SK-N-SH treated with all-trans-retinoic acid at 6 μM for 48 hours (cell line): ENCODE measurements around the gene HNRNPH2.
A peak's percentile ranks its signal among the peaks of the same experiment; 100 is the strongest.

ENCODE experiments used
- ATAC-seq: fragments of 200-7000 bp; cut with Tn5 transposase; 3 replicates; pipeline ENCODE4 v1.9.1; 2020; ENCODE audit warnings: mild to moderate bottlenecking, moderate library complexity
- ARNTL ChIP-seq: fragments of 450-650 bp; formaldehyde crosslinking; IDR thresholded peaks from 2 replicates; pipeline ENCODE4 v1.5.0; 2020; ENCODE audit warnings: low read depth, mild to moderate bottlenecking, moderate library complexity, borderline replicate concordance
- BACH2 ChIP-seq: fragments of 250-450 bp; sonication (Bioruptor Pico); IDR thresholded peaks from 2 replicates; pipeline ENCODE4 v1.9.0; 2021; ENCODE audit warnings: mild to moderate bottlenecking, borderline replicate concordance
- ESRRG ChIP-seq: fragments of 250-450 bp; sonication (Bioruptor Pico); IDR thresholded peaks from 2 replicates; pipeline ENCODE4 v1.6.1; 2021; ENCODE audit warnings: mild to moderate bottlenecking
- ISL1 ChIP-seq: fragments of 250-450 bp; sonication (Bioruptor Pico); IDR thresholded peaks from 2 replicates; pipeline ENCODE4 v2.1.2; 2022; ENCODE audit warnings: mild to moderate bottlenecking, moderate library complexity
- OSR1 ChIP-seq: fragments of 250-450 bp; sonication (Bioruptor Pico); IDR thresholded peaks from 2 replicates; pipeline ENCODE4 v1.8.0; 2022; ENCODE audit warnings: moderate library complexity, mild to moderate bottlenecking, inconsistent platforms
- PATZ1 ChIP-seq: fragments of 250-450 bp; sonication (Bioruptor Pico); IDR thresholded peaks from 2 replicates; pipeline ENCODE4 v1.8.0; 2020; ENCODE audit warnings: mild to moderate bottlenecking, moderate library complexity, borderline replicate concordance
- POU6F1 ChIP-seq: fragments of 250-450 bp; sonication (Bioruptor Pico); IDR thresholded peaks from 2 replicates; pipeline ENCODE4 v1.8.0; 2021; ENCODE audit warnings: low read depth, mild to moderate bottlenecking, moderate library complexity, borderline replicate concordance
- RARB ChIP-seq: fragments of 250-450 bp; sonication (Bioruptor Pico); IDR thresholded peaks from 2 replicates; pipeline ENCODE4 v1.8.0; 2021; ENCODE audit warnings: mild to moderate bottlenecking, moderate library complexity
- SNAI2 ChIP-seq: fragments of 250-450 bp; sonication (Bioruptor Pico); IDR thresholded peaks from 2 replicates; pipeline ENCODE4 v1.5.0; 2020; ENCODE audit warnings: mild to moderate bottlenecking, moderate library complexity
- TCF4 ChIP-seq: fragments of 250-450 bp; sonication (Bioruptor Pico); IDR thresholded peaks from 2 replicates; pipeline ENCODE4 v1.8.0; 2021; ENCODE audit warnings: mild to moderate bottlenecking, moderate library complexity, borderline replicate concordance
- TOX ChIP-seq: fragments of 250-450 bp; sonication (Bioruptor Pico); IDR thresholded peaks from 2 replicates; pipeline ENCODE4 v1.8.0; 2021; ENCODE audit warnings: mild to moderate bottlenecking, moderate library complexity, borderline replicate concordance
- TSHZ2 ChIP-seq: fragments of 250-450 bp; sonication (Bioruptor Pico); IDR thresholded peaks from 2 replicates; pipeline ENCODE4 v1.5.0; 2020; ENCODE audit warnings: mild to moderate bottlenecking, moderate library complexity
- ZFP30 ChIP-seq: fragments of 450-650 bp; formaldehyde crosslinking; IDR thresholded peaks from 2 replicates; pipeline ENCODE4 v1.5.0; 2022; ENCODE audit warnings: mild to moderate bottlenecking, moderate library complexity
- ZNF565 ChIP-seq: fragments of 450-650 bp; formaldehyde crosslinking; conservative IDR thresholded peaks from 2 replicates; pipeline ENCODE4 v1.5.0; 2020; ENCODE audit warnings: low read depth, mild to moderate bottlenecking, moderate library complexity
- ZNF70 ChIP-seq: fragments of 450-650 bp; formaldehyde crosslinking; IDR thresholded peaks from 2 replicates; pipeline ENCODE4 v1.5.0; 2020; ENCODE audit warnings: mild to moderate bottlenecking, moderate library complexity
- ZNF8 ChIP-seq: fragments of 450-650 bp; formaldehyde crosslinking; IDR thresholded peaks from 2 replicates; pipeline ENCODE4 v1.5.0; 2020; ENCODE audit warnings: mild to moderate bottlenecking, moderate library complexity
- TF ChIP-seq, protein P1 (sequence below): fragments of 250-450 bp; sonication (Bioruptor Pico); IDR thresholded peaks from 2 replicates; pipeline ENCODE4 v1.5.1; 2020; ENCODE audit warnings: low read depth, mild to moderate bottlenecking, moderate library complexity

HNRNPH2 gene

DNA sequence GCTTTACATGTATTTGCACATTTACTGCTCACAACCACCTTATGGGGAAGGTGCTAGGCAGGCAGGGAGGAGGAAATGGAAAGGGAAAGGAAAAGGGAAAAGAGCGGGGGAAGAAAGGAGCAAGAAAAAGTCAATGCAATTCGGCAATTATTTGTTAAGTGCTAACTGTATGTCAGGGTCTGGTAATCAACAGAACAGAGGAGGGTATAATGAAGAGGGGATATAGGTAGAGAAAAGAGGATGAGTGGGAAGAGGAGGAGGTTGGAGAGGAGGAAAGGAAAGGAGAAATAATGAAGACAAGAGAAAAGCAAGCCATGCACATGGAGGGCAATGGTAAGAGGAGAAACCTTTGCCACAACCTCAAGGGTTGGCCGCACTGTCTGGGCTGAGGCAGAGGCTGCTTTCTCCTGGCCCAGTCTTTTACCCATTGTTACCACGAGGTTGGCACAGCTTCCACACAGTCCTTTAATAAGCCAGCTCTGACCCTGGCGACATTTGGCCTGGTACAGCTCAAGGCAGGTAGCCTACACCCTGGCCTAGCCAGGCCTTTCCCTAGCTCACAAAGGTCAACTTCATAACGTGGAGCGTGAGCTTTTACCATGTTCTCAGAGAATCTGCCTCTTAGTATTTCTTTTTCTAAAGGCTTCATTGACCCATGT, 22.9 kb upstream of the HNRNPH2 start:
- no peak for TF ChIP-seq TCF4 (CRISPR knock-in tag)
- TF ChIP-seq ZNF70 (CRISPR knock-in tag) = no peak
- no peak for TF ChIP-seq TSHZ2 (CRISPR knock-in tag)
- no peak for ATAC-seq

DNA sequence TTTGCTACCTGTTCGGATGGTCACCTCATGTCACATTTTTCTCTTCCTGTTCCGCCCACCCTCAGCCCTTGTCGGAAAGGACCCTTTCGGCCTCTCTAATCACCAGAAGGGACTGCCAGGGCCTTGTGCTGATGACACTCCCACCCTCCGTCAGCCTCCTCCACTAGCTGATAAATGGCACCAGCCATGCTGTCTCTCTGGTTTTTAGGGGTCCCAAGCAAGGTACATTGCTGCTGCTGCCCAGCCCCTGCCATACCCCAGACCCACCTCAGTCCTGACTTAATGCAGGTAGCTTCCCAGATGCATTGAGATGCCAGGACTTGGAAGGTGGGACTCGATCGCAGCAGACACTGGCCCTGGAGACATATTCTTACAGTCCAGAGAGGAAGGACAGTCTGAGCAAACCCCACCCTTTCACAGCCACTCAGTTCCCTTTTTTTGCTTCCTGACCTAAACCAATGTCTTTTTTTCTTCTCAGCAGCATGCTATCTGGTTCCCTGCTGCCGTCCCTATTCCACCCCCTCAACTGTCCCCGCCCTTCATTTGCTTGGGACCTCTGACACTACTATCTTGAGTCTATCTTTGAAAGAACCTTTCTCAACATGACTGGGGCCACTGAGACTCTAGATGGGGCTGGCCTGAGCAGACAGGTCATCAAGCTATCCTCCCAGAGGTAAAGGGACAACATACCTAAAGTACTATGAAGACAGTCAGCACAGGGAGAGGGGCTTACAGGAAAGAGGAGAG, 22.1 kb upstream of the HNRNPH2 start, which contains the start of gene BTK:
Gene BTK, minus strand, starts transcription at position 397 of the 747 bp plus-strand sequence. CDS start 10,907 bp downstream, outside the sequence.
- no peak for ATAC-seq
- TF ChIP-seq ISL1 = no peak
- no peak for TF ChIP-seq TSHZ2 (CRISPR knock-in tag)
- TF ChIP-seq ZFP30 (CRISPR knock-in tag) = no peak
- no peak for TF ChIP-seq ESRRG (CRISPR knock-in tag)
- TF ChIP-seq TCF4 (CRISPR knock-in tag) = no peak
- no peak for TF ChIP-seq SNAI2 (CRISPR knock-in tag)
- TF ChIP-seq ZNF8 = no peak
- no peak for TF ChIP-seq BACH2 (CRISPR knock-in tag)

- no peak for ATAC-seq
- TF ChIP-seq ESRRG (CRISPR knock-in tag) (no peak), PATZ1 (CRISPR knock-in tag) (no peak), ZNF8 (no peak), ZNF565 (CRISPR knock-in tag) (no peak), OSR1 (CRISPR knock-in tag) (no peak), TOX (CRISPR knock-in tag) (no peak)
These were observed 21.5 kb upstream of the HNRNPH2 start for GRCh38 chrX:101386542-101386885.

GRCh38 chrX:101388604-101389003, 19.4 kb upstream of the HNRNPH2 start:
- no peak for ATAC-seq
- TF ChIP-seq OSR1 (CRISPR knock-in tag) = no peak

- peak; percentile 100 for ATAC-seq
- TF ChIP-seq RARB (CRISPR knock-in tag) (peak; percentile 42; the same call in 1 of the 2 replicates), OSR1 (CRISPR knock-in tag) (no peak), PATZ1 (CRISPR knock-in tag) (peak; percentile 45; the same call in 1 of the 2 replicates), ZNF8 (no peak), ISL1 (no peak), ARNTL (no peak), TOX (CRISPR knock-in tag) (no peak), POU6F1 (CRISPR knock-in tag) (no peak)
- TF ChIP-seq, protein P1, sequence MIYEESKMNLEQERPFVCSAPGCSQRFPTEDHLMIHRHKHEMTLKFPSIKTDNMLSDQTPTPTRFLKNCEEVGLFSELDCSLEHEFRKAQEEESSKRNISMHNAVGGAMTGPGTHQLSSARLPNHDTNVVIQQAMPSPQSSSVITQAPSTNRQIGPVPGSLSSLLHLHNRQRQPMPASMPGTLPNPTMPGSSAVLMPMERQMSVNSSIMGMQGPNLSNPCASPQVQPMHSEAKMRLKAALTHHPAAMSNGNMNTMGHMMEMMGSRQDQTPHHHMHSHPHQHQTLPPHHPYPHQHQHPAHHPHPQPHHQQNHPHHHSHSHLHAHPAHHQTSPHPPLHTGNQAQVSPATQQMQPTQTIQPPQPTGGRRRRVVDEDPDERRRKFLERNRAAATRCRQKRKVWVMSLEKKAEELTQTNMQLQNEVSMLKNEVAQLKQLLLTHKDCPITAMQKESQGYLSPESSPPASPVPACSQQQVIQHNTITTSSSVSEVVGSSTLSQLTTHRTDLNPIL (CRISPR knock-in tag) = no peak; the same call in 1 of the 2 replicates
These were observed 17.1 kb upstream of the HNRNPH2 start, which contains the start of gene RPL36A for GRCh38 chrX:101390664-101391525. Gene RPL36A (plus strand): TSS chrX:101391011. CDS start chrX:101391044, 33 bp downstream.
